ENCODE results near the gene RPAP3. TPM values are rescaled to one million over a fixed set of nuclear protein-coding genes. Genes with fewer than 3 reads are reported as not detected.

RPAP3 gene
- total and polyA plus RNA-seq, 2 experiments from 2014 or later: 31.4 to 69.9 TPM

DNA sequence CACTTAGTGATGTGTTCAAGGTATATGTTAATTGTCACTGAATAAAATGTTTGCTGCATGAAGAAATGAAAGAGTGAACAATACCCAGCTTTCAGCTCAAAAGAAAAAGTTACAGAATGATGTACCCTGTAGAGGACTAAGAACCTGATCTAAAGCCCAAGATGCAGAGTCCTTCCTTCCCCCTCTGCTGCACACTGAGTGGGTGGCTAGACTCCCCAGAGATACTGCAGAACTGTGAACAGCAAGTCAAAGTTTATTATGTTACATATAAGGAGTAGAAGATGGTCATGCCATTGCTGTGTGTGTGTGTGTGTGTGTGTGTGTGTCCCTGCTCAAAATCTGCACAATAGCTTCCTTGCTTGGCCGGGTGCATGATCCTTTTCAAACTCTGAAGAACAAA lies 83.9 kb downstream of the RPAP3 start:
- TF ChIP-seq, protein P1, sequence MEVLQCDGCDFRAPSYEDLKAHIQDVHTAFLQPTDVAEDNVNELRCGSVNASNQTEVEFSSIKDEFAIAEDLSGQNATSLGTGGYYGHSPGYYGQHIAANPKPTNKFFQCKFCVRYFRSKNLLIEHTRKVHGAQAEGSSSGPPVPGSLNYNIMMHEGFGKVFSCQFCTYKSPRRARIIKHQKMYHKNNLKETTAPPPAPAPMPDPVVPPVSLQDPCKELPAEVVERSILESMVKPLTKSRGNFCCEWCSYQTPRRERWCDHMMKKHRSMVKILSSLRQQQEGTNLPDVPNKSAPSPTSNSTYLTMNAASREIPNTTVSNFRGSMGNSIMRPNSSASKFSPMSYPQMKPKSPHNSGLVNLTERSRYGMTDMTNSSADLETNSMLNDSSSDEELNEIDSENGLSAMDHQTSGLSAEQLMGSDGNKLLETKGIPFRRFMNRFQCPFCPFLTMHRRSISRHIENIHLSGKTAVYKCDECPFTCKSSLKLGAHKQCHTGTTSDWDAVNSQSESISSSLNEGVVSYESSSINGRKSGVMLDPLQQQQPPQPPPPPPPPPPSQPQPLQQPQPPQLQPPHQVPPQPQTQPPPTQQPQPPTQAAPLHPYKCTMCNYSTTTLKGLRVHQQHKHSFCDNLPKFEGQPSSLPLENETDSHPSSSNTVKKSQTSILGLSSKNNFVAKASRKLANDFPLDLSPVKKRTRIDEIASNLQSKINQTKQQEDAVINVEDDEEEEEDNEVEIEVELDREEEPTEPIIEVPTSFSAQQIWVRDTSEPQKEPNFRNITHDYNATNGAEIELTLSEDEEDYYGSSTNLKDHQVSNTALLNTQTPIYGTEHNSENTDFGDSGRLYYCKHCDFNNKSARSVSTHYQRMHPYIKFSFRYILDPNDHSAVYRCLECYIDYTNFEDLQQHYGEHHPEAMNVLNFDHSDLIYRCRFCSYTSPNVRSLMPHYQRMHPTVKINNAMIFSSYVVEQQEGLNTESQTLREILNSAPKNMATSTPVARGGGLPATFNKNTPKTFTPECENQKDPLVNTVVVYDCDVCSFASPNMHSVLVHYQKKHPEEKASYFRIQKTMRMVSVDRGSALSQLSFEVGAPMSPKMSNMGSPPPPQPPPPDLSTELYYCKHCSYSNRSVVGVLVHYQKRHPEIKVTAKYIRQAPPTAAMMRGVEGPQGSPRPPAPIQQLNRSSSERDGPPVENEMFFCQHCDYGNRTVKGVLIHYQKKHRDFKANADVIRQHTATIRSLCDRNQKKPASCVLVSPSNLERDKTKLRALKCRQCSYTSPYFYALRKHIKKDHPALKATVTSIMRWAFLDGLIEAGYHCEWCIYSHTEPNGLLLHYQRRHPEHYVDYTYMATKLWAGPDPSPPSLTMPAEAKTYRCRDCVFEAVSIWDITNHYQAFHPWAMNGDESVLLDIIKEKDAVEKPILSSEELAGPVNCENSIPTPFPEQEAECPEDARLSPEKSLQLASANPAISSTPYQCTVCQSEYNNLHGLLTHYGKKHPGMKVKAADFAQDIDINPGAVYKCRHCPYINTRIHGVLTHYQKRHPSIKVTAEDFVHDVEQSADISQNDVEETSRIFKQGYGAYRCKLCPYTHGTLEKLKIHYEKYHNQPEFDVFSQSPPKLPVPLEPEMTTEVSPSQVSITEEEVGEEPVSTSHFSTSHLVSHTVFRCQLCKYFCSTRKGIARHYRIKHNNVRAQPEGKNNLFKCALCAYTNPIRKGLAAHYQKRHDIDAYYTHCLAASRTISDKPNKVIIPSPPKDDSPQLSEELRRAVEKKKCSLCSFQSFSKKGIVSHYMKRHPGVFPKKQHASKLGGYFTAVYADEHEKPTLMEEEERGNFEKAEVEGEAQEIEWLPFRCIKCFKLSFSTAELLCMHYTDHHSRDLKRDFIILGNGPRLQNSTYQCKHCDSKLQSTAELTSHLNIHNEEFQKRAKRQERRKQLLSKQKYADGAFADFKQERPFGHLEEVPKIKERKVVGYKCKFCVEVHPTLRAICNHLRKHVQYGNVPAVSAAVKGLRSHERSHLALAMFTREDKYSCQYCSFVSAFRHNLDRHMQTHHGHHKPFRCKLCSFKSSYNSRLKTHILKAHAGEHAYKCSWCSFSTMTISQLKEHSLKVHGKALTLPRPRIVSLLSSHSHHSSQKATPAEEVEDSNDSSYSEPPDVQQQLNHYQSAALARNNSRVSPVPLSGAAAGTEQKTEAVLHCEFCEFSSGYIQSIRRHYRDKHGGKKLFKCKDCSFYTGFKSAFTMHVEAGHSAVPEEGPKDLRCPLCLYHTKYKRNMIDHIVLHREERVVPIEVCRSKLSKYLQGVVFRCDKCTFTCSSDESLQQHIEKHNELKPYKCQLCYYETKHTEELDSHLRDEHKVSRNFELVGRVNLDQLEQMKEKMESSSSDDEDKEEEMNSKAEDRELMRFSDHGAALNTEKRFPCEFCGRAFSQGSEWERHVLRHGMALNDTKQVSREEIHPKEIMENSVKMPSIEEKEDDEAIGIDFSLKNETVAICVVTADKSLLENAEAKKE (CRISPR knock-in tag; IDR thresholded peaks at IDR 0.05): no peak
- TF ChIP-seq EZH2phosphoT487 (IDR thresholded peaks at IDR 0.05; ENCODE audit: unreplicated experiment) (no peak), NANOG (IDR thresholded peaks at IDR 0.05; ENCODE audit: borderline replicate concordance) (no peak), JUNB (IDR thresholded peaks at IDR 0.05; ENCODE audit: unreplicated experiment) (no peak), ZNF331 (CRISPR knock-in tag; IDR thresholded peaks at IDR 0.05; ENCODE audit: low read depth) (no peak), POLR2AphosphoS5 (IDR thresholded peaks at IDR 0.05; ENCODE audit: low read depth) (no peak), ZNF114 (CRISPR knock-in tag; IDR thresholded peaks at IDR 0.05) (no peak), CREB1 (CRISPR knock-in tag; IDR thresholded peaks at IDR 0.05; ENCODE audit: low read depth) (no peak), STAT1 (IDR thresholded peaks at IDR 0.05; ENCODE audit: unreplicated experiment) (no peak), EZH2 (IDR thresholded peaks at IDR 0.05; ENCODE audit: low read depth, unreplicated experiment) (no peak)
- TF ChIP-seq, protein P2, sequence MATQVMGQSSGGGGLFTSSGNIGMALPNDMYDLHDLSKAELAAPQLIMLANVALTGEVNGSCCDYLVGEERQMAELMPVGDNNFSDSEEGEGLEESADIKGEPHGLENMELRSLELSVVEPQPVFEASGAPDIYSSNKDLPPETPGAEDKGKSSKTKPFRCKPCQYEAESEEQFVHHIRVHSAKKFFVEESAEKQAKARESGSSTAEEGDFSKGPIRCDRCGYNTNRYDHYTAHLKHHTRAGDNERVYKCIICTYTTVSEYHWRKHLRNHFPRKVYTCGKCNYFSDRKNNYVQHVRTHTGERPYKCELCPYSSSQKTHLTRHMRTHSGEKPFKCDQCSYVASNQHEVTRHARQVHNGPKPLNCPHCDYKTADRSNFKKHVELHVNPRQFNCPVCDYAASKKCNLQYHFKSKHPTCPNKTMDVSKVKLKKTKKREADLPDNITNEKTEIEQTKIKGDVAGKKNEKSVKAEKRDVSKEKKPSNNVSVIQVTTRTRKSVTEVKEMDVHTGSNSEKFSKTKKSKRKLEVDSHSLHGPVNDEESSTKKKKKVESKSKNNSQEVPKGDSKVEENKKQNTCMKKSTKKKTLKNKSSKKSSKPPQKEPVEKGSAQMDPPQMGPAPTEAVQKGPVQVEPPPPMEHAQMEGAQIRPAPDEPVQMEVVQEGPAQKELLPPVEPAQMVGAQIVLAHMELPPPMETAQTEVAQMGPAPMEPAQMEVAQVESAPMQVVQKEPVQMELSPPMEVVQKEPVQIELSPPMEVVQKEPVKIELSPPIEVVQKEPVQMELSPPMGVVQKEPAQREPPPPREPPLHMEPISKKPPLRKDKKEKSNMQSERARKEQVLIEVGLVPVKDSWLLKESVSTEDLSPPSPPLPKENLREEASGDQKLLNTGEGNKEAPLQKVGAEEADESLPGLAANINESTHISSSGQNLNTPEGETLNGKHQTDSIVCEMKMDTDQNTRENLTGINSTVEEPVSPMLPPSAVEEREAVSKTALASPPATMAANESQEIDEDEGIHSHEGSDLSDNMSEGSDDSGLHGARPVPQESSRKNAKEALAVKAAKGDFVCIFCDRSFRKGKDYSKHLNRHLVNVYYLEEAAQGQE (IDR thresholded peaks at IDR 0.05; ENCODE audit: unreplicated experiment): no peak
- TF ChIP-seq, protein P3, sequence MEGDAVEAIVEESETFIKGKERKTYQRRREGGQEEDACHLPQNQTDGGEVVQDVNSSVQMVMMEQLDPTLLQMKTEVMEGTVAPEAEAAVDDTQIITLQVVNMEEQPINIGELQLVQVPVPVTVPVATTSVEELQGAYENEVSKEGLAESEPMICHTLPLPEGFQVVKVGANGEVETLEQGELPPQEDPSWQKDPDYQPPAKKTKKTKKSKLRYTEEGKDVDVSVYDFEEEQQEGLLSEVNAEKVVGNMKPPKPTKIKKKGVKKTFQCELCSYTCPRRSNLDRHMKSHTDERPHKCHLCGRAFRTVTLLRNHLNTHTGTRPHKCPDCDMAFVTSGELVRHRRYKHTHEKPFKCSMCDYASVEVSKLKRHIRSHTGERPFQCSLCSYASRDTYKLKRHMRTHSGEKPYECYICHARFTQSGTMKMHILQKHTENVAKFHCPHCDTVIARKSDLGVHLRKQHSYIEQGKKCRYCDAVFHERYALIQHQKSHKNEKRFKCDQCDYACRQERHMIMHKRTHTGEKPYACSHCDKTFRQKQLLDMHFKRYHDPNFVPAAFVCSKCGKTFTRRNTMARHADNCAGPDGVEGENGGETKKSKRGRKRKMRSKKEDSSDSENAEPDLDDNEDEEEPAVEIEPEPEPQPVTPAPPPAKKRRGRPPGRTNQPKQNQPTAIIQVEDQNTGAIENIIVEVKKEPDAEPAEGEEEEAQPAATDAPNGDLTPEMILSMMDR (conservative IDR thresholded peaks at IDR 0.05; ENCODE audit: low read depth in 2 of 2): no peak
- TF ChIP-seq, protein P4, sequence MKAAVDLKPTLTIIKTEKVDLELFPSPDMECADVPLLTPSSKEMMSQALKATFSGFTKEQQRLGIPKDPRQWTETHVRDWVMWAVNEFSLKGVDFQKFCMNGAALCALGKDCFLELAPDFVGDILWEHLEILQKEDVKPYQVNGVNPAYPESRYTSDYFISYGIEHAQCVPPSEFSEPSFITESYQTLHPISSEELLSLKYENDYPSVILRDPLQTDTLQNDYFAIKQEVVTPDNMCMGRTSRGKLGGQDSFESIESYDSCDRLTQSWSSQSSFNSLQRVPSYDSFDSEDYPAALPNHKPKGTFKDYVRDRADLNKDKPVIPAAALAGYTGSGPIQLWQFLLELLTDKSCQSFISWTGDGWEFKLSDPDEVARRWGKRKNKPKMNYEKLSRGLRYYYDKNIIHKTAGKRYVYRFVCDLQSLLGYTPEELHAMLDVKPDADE (IDR thresholded peaks at IDR 0.05): no peak
- DNase-seq (ENCODE audit: low spot score): no peak
- 0 out of 3 replicates have a peak, but pooled peaks cover 5% of the 10 kb centered on the region for H3K9me3 Mint-ChIP-seq
- Histone ChIP-seq H3K4me3 (no peak overlapping the region), H3K9me2 (ENCODE audit: insufficient read depth) (no peaks in the 10 kb centered on the region), H3K4me2 (no peak overlapping the region), H3K4me1 (ENCODE audit: insufficient read depth) (no peaks in the 10 kb centered on the region), H3K27ac (ENCODE audit: low read depth) (no peak overlapping the region), H2AFZ (no peak overlapping the region), H3K79me2 (replicated peaks; ENCODE audit: insufficient read depth) (no peaks in the 10 kb centered on the region), H3K27me3 (ENCODE audit: insufficient read depth) (no peaks in the 10 kb centered on the region), H3F3A (replicated peaks; ENCODE audit: low read depth) (no peaks in the 10 kb centered on the region), H4K20me1 (replicated peaks; ENCODE audit: insufficient read depth) (no peaks in the 10 kb centered on the region), H3K36me3 (ENCODE audit: insufficient read depth) (no peaks in the 10 kb centered on the region)
- ATAC-seq: no peak
- H3K27ac Mint-ChIP-seq: no peak overlapping the region
- H3K27me3 Mint-ChIP-seq (ENCODE audit: insufficient read depth, low read depth, poor library complexity): no peaks in the 10 kb centered on the region
- no peaks in the 10 kb centered on the region for H3K4me1 Mint-ChIP-seq
- H3K36me3 Mint-ChIP-seq (ENCODE audit: low read depth): peaks cover 5% of the 10 kb centered on the region; the same call in 1 of the 3 replicates
- no peak overlapping the region for H3K4me3 Mint-ChIP-seq

All from GM23338 (cell line).